H1 (cell line): ENCODE measurements around the gene NR3C2. TPM values are rescaled to one million over a fixed set of nuclear protein-coding genes. Genes with fewer than 3 reads are reported as not detected.

Experiments used
- ASH2L ChIP-seq: fragments of 200-600, 300-600 bp; sonication (generic); IDR thresholded peaks from one replicate; pipeline ENCODE4 v1.7.1; 2017; ENCODE audit warnings: low read length
- CEBPB ChIP-seq: IDR thresholded peaks from 2 replicates; pipeline ENCODE4 v1.6.1; 2012; ENCODE audit warnings: low read depth, low read length
- CHD1 ChIP-seq: IDR thresholded peaks from 2 replicates; pipeline ENCODE4 v1.6.1; 2012; ENCODE audit warnings: low read depth, low read length, improper control_type of control experiment
- CTBP2 ChIP-seq: IDR thresholded peaks from 2 replicates; pipeline ENCODE4 v1.7.0; 2011; ENCODE audit warnings: borderline replicate concordance, mild to moderate bottlenecking, moderate library complexity, mixed read lengths, low read length; ENCODE audit not compliant: insufficient read depth, insufficient read length
- EGR1 ChIP-seq: IDR thresholded peaks from 2 replicates; pipeline ENCODE4 v1.6.1; 2011; ENCODE audit warnings: low read depth, low read length, borderline replicate concordance
- GABPA ChIP-seq: IDR thresholded peaks from 2 replicates; pipeline ENCODE4 v1.6.1; 2011; ENCODE audit warnings: mild to moderate bottlenecking, low read length, moderate library complexity, borderline replicate concordance; ENCODE audit not compliant: insufficient read depth
- HDAC2 ChIP-seq, 2 experiments: fragments of 300-600 bp in 1 of 2; sonication (generic) in 1 of 2; IDR thresholded peaks; 2 replicates each; pipeline ENCODE4 v1.6.1; 2011 to 2012; ENCODE audit warnings: low read depth in 2 of 2, low read length in 2 of 2, mild to moderate bottlenecking in 2 of 2, moderate library complexity in 2 of 2, borderline replicate concordance in 1 of 2, inconsistent platforms in 1 of 2
- JUN ChIP-seq: IDR thresholded peaks from 2 replicates; pipeline ENCODE4 v1.6.1; 2011; ENCODE audit warnings: low read depth, mild to moderate bottlenecking, improper control_type of control experiment, low read length
- KDM4A ChIP-seq: IDR thresholded peaks from one replicate; pipeline ENCODE4 v1.7.1; 2012; ENCODE audit warnings: low read depth, mild to moderate bottlenecking, moderate library complexity, low read length, inconsistent platforms; ENCODE audit not compliant: severe bottlenecking
- NANOG ChIP-seq: IDR thresholded peaks from 2 replicates; pipeline ENCODE4 v1.6.1; 2011; ENCODE audit warnings: low read length, low read depth, mild to moderate bottlenecking, inconsistent platforms; ENCODE audit not compliant: insufficient read depth, poor library complexity, severe bottlenecking
- POU5F1 ChIP-seq: IDR thresholded peaks from 2 replicates; pipeline ENCODE4 v1.6.1; 2011; ENCODE audit warnings: low read depth, mild to moderate bottlenecking, low read length, moderate library complexity
- RBBP5 ChIP-seq: IDR thresholded peaks from 2 replicates; pipeline ENCODE4 v1.7.1; 2012; ENCODE audit warnings: low read depth, mild to moderate bottlenecking, inconsistent platforms, low read length, moderate library complexity, borderline replicate concordance
- SP1 ChIP-seq: IDR thresholded peaks from 2 replicates; pipeline ENCODE4 v1.6.1; 2011; ENCODE audit warnings: low read depth, low read length
- TAF1 ChIP-seq: IDR thresholded peaks from 2 replicates; pipeline ENCODE4 v1.6.1; 2011; ENCODE audit warnings: mild to moderate bottlenecking, low read depth, low read length
- TBP ChIP-seq: IDR thresholded peaks from 2 replicates; pipeline ENCODE4 v1.6.1; 2011; ENCODE audit warnings: low read depth, low read length, improper control_type of control experiment
- TCF12 ChIP-seq: IDR thresholded peaks from 2 replicates; pipeline ENCODE4 v1.6.1; 2011; ENCODE audit warnings: low read depth, mild to moderate bottlenecking, low read length
- USF2 ChIP-seq: IDR thresholded peaks from 2 replicates; pipeline ENCODE4 v1.6.1; 2011; ENCODE audit warnings: low read length, improper control_type of control experiment
- polyA plus RNA-seq, 7 experiments: library from polyadenylated mRNA; depleted of rRNA in 3 of 7; stranded (reverse) in 5 of 7; unstranded in 2 of 7; fragments of >200 nt in 5 of 7; fragments of 200-250 nt in 2 of 7; gene quantifications; 1 replicate in 5 of 7; 2 replicates in 1 of 7; 4 replicates in 1 of 7; pipeline versions ENCODE4 v1.2.1 to v1.2.3, GENCODE V29; 2011 to 2013; ENCODE audit warnings: missing spikeins in 2 of 7, mixed read lengths in 2 of 7
- total RNA-seq: library from RNA; stranded (reverse); fragmentation: NEBNext Ultra II Directional; extraction: Animal tissue kit (Norgen Biotek cat#: 25700); gene quantifications from 2 replicates; pipeline ENCODE4 v1.2.1, GENCODE V29; 2021
- TF ChIP-seq, protein P1 (sequence below): IDR thresholded peaks from 2 replicates; pipeline ENCODE4 v1.6.1; 2012; ENCODE audit warnings: low read length, inconsistent platforms

Gene NR3C2
- total and polyA plus RNA-seq, 2 of the 8 experiments (the other 6 are each of a cell fraction or from before 2014, with no cell fraction given): 0.80 to 3.9 TPM

DNA sequence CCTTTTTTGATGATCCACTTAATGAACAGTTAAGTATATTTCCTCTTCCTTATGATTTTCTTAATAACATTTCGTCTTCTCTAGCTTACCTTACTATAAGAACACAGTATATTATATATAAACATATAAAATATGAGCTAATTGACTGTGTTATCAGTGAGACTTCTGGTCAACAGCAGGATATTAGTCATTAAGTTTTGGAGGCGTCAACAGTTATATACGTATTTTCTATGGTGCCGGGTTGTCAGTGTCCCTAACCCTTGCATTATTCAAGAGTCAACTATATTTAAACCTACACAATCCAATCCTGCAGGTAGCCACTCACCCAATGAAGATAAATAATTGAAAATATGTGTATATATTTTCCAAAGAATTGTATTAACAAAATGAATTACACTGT lies 88.0 kb downstream of the NR3C2 start (continued):
- no peak for TF ChIP-seq SP1
- TF ChIP-seq ASH2L: no peak
- no peak for TF ChIP-seq EGR1
- no peak for TF ChIP-seq USF2
- TF ChIP-seq HDAC2 (IDR thresholded peaks at IDR 0.05; ENCODE audit: borderline replicate concordance in 1 of 2, low read depth in 2 of 2, low read length in 2 of 2): no peak
- no peak for TF ChIP-seq RBBP5
- TF ChIP-seq JUN: no peak
- TF ChIP-seq, protein P1, sequence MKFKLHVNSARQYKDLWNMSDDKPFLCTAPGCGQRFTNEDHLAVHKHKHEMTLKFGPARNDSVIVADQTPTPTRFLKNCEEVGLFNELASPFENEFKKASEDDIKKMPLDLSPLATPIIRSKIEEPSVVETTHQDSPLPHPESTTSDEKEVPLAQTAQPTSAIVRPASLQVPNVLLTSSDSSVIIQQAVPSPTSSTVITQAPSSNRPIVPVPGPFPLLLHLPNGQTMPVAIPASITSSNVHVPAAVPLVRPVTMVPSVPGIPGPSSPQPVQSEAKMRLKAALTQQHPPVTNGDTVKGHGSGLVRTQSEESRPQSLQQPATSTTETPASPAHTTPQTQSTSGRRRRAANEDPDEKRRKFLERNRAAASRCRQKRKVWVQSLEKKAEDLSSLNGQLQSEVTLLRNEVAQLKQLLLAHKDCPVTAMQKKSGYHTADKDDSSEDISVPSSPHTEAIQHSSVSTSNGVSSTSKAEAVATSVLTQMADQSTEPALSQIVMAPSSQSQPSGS: no peak
- TF ChIP-seq GABPA: no peak
- no peak for TF ChIP-seq CEBPB
- no peak for TF ChIP-seq TBP
- TF ChIP-seq KDM4A: no peak
- no peak for TF ChIP-seq NANOG
- no peak for TF ChIP-seq CTBP2
- no peak for TF ChIP-seq TCF12
- TF ChIP-seq CHD1: no peak
- no peak for TF ChIP-seq TAF1
- no peak for TF ChIP-seq POU5F1
